OCI-LY7 (cell line): Measurements from ENCODE around the gene LYSMD2. TPM values are rescaled to one million over a fixed set of nuclear protein-coding genes. Genes with fewer than 3 reads are reported as not detected.

Experiments
- BruUV-seq: library from RNA; stranded (reverse); fragments of 400-500 nt; replicated peaks from 2 replicates; lab custom pipeline; 2021; lab: Mats Ljungman, UMichigan
- CTCF ChIA-PET: fragments of 300-600 bp; sonication (Branson Sonifier 250); formaldehyde crosslinking; loops from one replicate; lab custom pipeline; 2022; ENCODE audit warnings: antibody characterized with exemption; ENCODE audit not compliant: unreplicated experiment; lab: Charles Lee
- POLR2A ChIA-PET: fragments of 300-600 bp; sonication (Branson Sonifier 250); formaldehyde crosslinking; loops from one replicate; lab custom pipeline; 2022; ENCODE audit warnings: antibody characterized with exemption; lab: Charles Lee
- DNase-seq: peaks from one replicate; pipeline ENCODE4 v3.0.0-alpha.2; 2015; ENCODE audit warnings: low spot score
- H2AFZ ChIP-seq: fragments of 200-600 bp; sonication (generic), shearing (Covaris generic); 2 replicates; pipeline ENCODE4 v1.6.1; 2014; ENCODE audit warnings: mild to moderate bottlenecking, antibody characterized with exemption, low read length, moderate library complexity
- H3K27ac ChIP-seq: fragments of 200-600 bp; sonication (generic); 2 replicates; pipeline ENCODE4 v1.5.1; 2014; ENCODE audit warnings: mixed run types, low read depth, mild to moderate bottlenecking, moderate library complexity, low read length, inconsistent platforms; ENCODE audit not compliant: poor library complexity, severe bottlenecking
- H3K36me3 ChIP-seq: fragments of 200-600 bp; sonication (generic); 2 replicates; pipeline ENCODE4 v1.6.1; 2014; ENCODE audit warnings: mild to moderate bottlenecking, antibody characterized with exemption, low read length, moderate library complexity, mixed read lengths; ENCODE audit not compliant: insufficient read depth
- H3K4me1 ChIP-seq: fragments of 200-600 bp; sonication (generic); 2 replicates; pipeline ENCODE4 v1.5.1; 2014; ENCODE audit warnings: mild to moderate bottlenecking, low read length; ENCODE audit not compliant: insufficient read depth, poor library complexity, severe bottlenecking
- H3K4me2 ChIP-seq: fragments of 200-600 bp; sonication (generic); 2 replicates; pipeline ENCODE4 v1.6.1; 2014; ENCODE audit warnings: mild to moderate bottlenecking, low read length
- H3K4me3 ChIP-seq: fragments of 200-600 bp; sonication (generic); 2 replicates; pipeline ENCODE4 v1.5.1; 2014; ENCODE audit warnings: mild to moderate bottlenecking, low read depth, low read length; ENCODE audit not compliant: poor library complexity, severe bottlenecking
- H3K79me2 ChIP-seq: fragments of 200-600 bp; sonication (generic); 2 replicates; pipeline ENCODE4 v1.6.1; 2016; ENCODE audit warnings: low read depth, mild to moderate bottlenecking, low read length, moderate library complexity, mixed read lengths; ENCODE audit not compliant: insufficient read depth
- H3K9me2 ChIP-seq: fragments of 200-600 bp; sonication (generic); 2 replicates; pipeline ENCODE4 v1.6.1; 2016; ENCODE audit warnings: mild to moderate bottlenecking, low read length, mixed read lengths; ENCODE audit not compliant: insufficient read depth
- H3K9me3 ChIP-seq: fragments of 200-600 bp; sonication (generic); 2 replicates; pipeline ENCODE4 v1.6.1; 2014; ENCODE audit warnings: mild to moderate bottlenecking, mixed run types, low read length, mixed read lengths
- H4K20me1 ChIP-seq: fragments of 200-600 bp; sonication (generic); 2 replicates; pipeline ENCODE4 v1.6.1; 2014; ENCODE audit warnings: mild to moderate bottlenecking, antibody characterized with exemption, low read length, moderate library complexity, mixed read lengths; ENCODE audit not compliant: insufficient read depth
- EZH2phosphoT487 ChIP-seq: fragments of 200-600 bp; sonication (generic); IDR thresholded peaks from 2 replicates; pipeline ENCODE4 v1.6.1; 2018; ENCODE audit warnings: low read depth, borderline replicate concordance, mild to moderate bottlenecking, mixed run types, antibody characterized with exemption, low read length, moderate library complexity, mixed read lengths
- intact Hi-C: fragments of 100-400 bp; cut with micrococcal nuclease; formaldehyde crosslinking; loops from one replicate; pipeline ENCODE4 v1.10.0; 2022; ENCODE audit not compliant: unreplicated experiment
- total RNA-seq, 2 experiments: library from RNA; depleted of rRNA in 1 of 2; stranded (reverse); fragments of >200 nt in 1 of 2; shearing (Covaris generic) in 1 of 2; gene quantifications; 2 replicates each; pipeline ENCODE4 v1.2.3, GENCODE V29; 2014 to 2022
- TF ChIP-seq, protein P1 (sequence below): fragments of 200-600 bp; sonication (generic); conservative IDR thresholded peaks from 2 replicates; pipeline ENCODE4 v1.5.1; 2014; ENCODE audit warnings: mild to moderate bottlenecking, antibody characterized with exemption, low read length, moderate library complexity, mixed read lengths

The LYSMD2 gene
- total RNA-seq, 2 experiments from 2014 or later: 0.89 TPM; not detected in 1

DNA sequence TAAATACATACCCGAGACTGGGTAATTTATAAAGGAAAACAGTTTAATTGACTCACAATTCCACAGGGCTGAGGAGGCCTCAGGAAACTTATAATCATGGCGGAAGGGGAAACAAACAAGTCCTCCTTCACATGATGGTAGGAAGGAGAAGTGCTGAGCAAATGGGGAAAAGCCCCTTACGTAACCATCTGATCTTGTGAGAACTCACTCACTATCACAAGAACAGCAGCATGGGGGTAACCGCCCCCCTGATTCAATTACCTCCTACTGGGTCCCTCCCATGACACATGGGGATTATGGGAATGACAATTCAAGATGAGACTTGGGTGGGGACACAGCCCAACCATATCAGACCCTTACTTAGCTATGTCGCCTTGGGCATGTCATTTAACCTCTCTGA, 28.4 kb downstream of the LYSMD2 start:
- no peak for DNase-seq
- Histone ChIP-seq H3K4me2 (no peak overlapping the region), H3K9me2 (no peaks in the 10 kb centered on the region), H3K9me3 (no peaks in the 10 kb centered on the region), H3K4me3 (no peak overlapping the region), H2AFZ (no peak overlapping the region), H3K4me1 (no peaks in the 10 kb centered on the region), H3K36me3 (no peaks in the 10 kb centered on the region), H3K79me2 (no peaks in the 10 kb centered on the region), H3K27ac (no peak overlapping the region), H4K20me1 (no peaks in the 10 kb centered on the region)
- ChIA-PET POLR2A (interaction anchor here (0.6 kb wide), 1 partner anchor 35 kb away, joined by 3 read pairs; no protein-coding TSS in a partner anchor), CTCF (no interaction called here)
- TF ChIP-seq, protein P1, sequence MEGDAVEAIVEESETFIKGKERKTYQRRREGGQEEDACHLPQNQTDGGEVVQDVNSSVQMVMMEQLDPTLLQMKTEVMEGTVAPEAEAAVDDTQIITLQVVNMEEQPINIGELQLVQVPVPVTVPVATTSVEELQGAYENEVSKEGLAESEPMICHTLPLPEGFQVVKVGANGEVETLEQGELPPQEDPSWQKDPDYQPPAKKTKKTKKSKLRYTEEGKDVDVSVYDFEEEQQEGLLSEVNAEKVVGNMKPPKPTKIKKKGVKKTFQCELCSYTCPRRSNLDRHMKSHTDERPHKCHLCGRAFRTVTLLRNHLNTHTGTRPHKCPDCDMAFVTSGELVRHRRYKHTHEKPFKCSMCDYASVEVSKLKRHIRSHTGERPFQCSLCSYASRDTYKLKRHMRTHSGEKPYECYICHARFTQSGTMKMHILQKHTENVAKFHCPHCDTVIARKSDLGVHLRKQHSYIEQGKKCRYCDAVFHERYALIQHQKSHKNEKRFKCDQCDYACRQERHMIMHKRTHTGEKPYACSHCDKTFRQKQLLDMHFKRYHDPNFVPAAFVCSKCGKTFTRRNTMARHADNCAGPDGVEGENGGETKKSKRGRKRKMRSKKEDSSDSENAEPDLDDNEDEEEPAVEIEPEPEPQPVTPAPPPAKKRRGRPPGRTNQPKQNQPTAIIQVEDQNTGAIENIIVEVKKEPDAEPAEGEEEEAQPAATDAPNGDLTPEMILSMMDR: no peak
- no peak for TF ChIP-seq EZH2phosphoT487
- intact Hi-C loops: no loop called here
- BruUV-seq: no TSS peak

DNA sequence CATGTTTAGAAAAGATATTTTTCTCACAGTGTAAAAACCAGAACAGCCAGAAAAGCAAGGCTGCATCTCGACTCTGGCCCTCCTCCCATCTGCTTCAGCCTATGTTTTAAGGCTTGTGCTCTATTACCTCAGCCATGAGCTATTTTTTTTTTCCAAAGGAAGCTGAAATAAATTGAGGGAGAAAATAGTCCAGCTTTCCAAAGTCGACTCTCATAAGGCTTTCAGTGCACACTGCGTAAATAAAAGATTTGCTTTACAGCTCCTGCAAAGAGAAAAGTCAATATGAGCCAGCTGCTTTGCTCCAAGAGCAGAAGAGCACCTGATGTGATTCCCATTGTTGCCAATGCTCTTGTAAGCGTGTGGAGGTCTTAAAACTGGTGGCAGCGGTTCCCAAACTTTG, 29.4 kb downstream of the LYSMD2 start:
- Histone ChIP-seq H3K9me2 (no peaks in the 10 kb centered on the region), H4K20me1 (no peaks in the 10 kb centered on the region), H3K79me2 (no peaks in the 10 kb centered on the region), H3K4me1 (no peaks in the 10 kb centered on the region), H3K9me3 (no peaks in the 10 kb centered on the region), H3K4me3 (no peak overlapping the region), H3K27ac (no peak overlapping the region), H3K36me3 (no peaks in the 10 kb centered on the region), H2AFZ (no peak overlapping the region), H3K4me2 (no peak overlapping the region)
- no peak for DNase-seq
- intact Hi-C loops: no loop called here
- ChIA-PET CTCF (no interaction called here), POLR2A (no interaction called here)
- no TSS peak for BruUV-seq
- TF ChIP-seq, protein P1: no peak
- no peak for TF ChIP-seq EZH2phosphoT487

DNA sequence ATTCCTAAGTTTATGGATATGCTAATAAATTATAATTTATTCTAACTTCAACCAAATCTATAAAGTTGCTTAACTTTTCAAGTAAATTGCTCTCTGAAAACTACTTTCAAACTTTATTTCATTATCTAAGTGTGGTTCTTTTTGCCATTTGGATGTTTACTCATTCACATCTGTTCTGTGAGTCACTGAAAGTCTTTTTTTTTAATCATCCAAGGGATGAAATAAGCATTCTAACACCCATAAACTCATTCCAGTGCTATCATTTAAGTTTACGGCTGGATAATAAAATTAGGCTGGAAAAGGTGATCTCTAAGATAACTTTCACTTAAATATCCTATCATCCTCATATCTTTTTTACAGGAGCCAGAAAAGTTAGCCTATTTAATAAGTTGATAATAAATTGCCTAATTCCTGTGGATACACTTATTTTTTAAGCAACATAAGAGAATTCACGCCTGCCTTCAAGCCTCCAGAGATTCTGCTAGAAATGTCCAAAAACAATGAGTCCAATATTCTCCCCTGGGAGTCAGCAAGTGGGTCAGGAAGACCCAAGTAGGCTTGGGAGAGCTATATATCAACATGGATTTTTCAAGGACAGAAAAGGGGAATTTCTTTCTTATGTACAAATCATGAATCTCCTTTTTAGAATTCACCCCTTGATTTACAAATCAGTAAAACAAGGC, 30.4 kb downstream of the LYSMD2 start:
- H3K36me3 ChIP-seq: no peaks in the 10 kb centered on the region
- no peaks in the 10 kb centered on the region for H3K9me2 ChIP-seq
- no peak overlapping the region for H3K27ac ChIP-seq
- H3K4me1 ChIP-seq: no peaks in the 10 kb centered on the region
- no TSS peak for BruUV-seq
- no peak for DNase-seq
- no peak overlapping the region for H3K4me2 ChIP-seq
- no peak overlapping the region for H2AFZ ChIP-seq
- H4K20me1 ChIP-seq: no peaks in the 10 kb centered on the region
- ChIA-PET CTCF (no interaction called here), POLR2A (no interaction called here)
- TF ChIP-seq, protein P1: no peak
- no peak for TF ChIP-seq EZH2phosphoT487
- intact Hi-C loops: no loop called here
- no peak overlapping the region for H3K4me3 ChIP-seq
- H3K79me2 ChIP-seq: no peaks in the 10 kb centered on the region
- no peaks in the 10 kb centered on the region for H3K9me3 ChIP-seq
